ENCODE results near the gene CKMT2.
A peak's percentile ranks its signal among the peaks of the same experiment; 100 is the strongest.

CKMT2 gene

GRCh38 chr5:81297531-81297930 lies 64.4 kb downstream of the CKMT2 start:
- H3K9ac ChIP-seq (ENCODE audit: low read length): no peak overlapping the region
- no peaks in the 10 kb centered on the region for H3K9me3 ChIP-seq (ENCODE audit: control insufficient read depth, low read length)
- H3K4me3 ChIP-seq (ENCODE audit: low read length): no peak overlapping the region
- no peaks in the 10 kb centered on the region for H3K36me3 ChIP-seq (ENCODE audit: control insufficient read depth, insufficient read depth, low read length)
- H3K27me3 ChIP-seq (ENCODE audit: control insufficient read depth, insufficient read depth, low read length): no peaks in the 10 kb centered on the region
- peaks cover 22% of the 10 kb centered on the region for H3K4me1 ChIP-seq (ENCODE audit: control insufficient read depth, insufficient read depth, low read length)

GRCh38 chr5:81300921-81301270 lies 67.8 kb downstream of the CKMT2 start:
- no peaks in the 10 kb centered on the region for H3K27me3 ChIP-seq (ENCODE audit: control insufficient read depth, insufficient read depth, low read length)
- H3K9ac ChIP-seq (ENCODE audit: low read length): peak overlapping the region; percentile 94
- H3K9me3 ChIP-seq (ENCODE audit: control insufficient read depth, low read length): no peaks in the 10 kb centered on the region
- H3K36me3 ChIP-seq (ENCODE audit: control insufficient read depth, insufficient read depth, low read length): no peaks in the 10 kb centered on the region
- peak overlapping the region; percentile 94 for H3K4me3 ChIP-seq (ENCODE audit: low read length)
- peaks cover 24% of the 10 kb centered on the region for H3K4me1 ChIP-seq (ENCODE audit: control insufficient read depth, insufficient read depth, low read length)

GRCh38 chr5:81301271-81302015 lies 68.3 kb downstream of the CKMT2 start, which contains the start of gene ZCCHC9:
Gene ZCCHC9, plus strand, starts transcription at chr5:81301587. Its CDS starts 3,171 bp downstream, at chr5:81304758.
- peak within 1 kb of the TSS; percentile 94 for H3K9ac ChIP-seq (ENCODE audit: low read length)
- H3K4me3 ChIP-seq (ENCODE audit: low read length): peak within 1 kb of the TSS; percentile 94
- H3K9me3 ChIP-seq (ENCODE audit: control insufficient read depth, low read length): no peaks in the 10 kb centered on the region
- H3K27me3 ChIP-seq (ENCODE audit: control insufficient read depth, insufficient read depth, low read length): no peaks in the 10 kb centered on the region
- H3K36me3 ChIP-seq (ENCODE audit: control insufficient read depth, insufficient read depth, low read length): no peaks in the 10 kb centered on the region
- peaks cover 24% of the 10 kb centered on the region for H3K4me1 ChIP-seq (ENCODE audit: control insufficient read depth, insufficient read depth, low read length)

GRCh38 chr5:81302596-81302995 lies 69.5 kb downstream of the CKMT2 start:
- Histone ChIP-seq H3K27me3 (ENCODE audit: control insufficient read depth, insufficient read depth, low read length) (no peaks in the 10 kb centered on the region), H3K9me3 (ENCODE audit: control insufficient read depth, low read length) (no peaks in the 10 kb centered on the region), H3K9ac (ENCODE audit: low read length) (no peak overlapping the region), H3K4me3 (ENCODE audit: low read length) (peak overlapping the region; percentile 94), H3K36me3 (ENCODE audit: control insufficient read depth, insufficient read depth, low read length) (no peaks in the 10 kb centered on the region), H3K4me1 (ENCODE audit: control insufficient read depth, insufficient read depth, low read length) (peaks cover 24% of the 10 kb centered on the region)

- Histone ChIP-seq H3K9ac (ENCODE audit: low read length) (no peak overlapping the region), H3K27me3 (ENCODE audit: control insufficient read depth, insufficient read depth, low read length) (no peaks in the 10 kb centered on the region), H3K36me3 (ENCODE audit: control insufficient read depth, insufficient read depth, low read length) (no peaks in the 10 kb centered on the region), H3K4me1 (ENCODE audit: control insufficient read depth, insufficient read depth, low read length) (peaks cover 24% of the 10 kb centered on the region), H3K9me3 (ENCODE audit: control insufficient read depth, low read length) (no peaks in the 10 kb centered on the region), H3K4me3 (ENCODE audit: low read length) (no peak overlapping the region)
These were observed 70.4 kb downstream of the CKMT2 start for GRCh38 chr5:81303563-81303962.

- Histone ChIP-seq H3K9ac (ENCODE audit: low read length) (no peak overlapping the region), H3K9me3 (ENCODE audit: control insufficient read depth, low read length) (no peaks in the 10 kb centered on the region), H3K27me3 (ENCODE audit: control insufficient read depth, insufficient read depth, low read length) (no peaks in the 10 kb centered on the region), H3K36me3 (ENCODE audit: control insufficient read depth, insufficient read depth, low read length) (no peaks in the 10 kb centered on the region), H3K4me1 (ENCODE audit: control insufficient read depth, insufficient read depth, low read length) (peaks cover 10% of the 10 kb centered on the region), H3K4me3 (ENCODE audit: low read length) (no peak overlapping the region)
These were observed 72.7 kb downstream of the CKMT2 start for GRCh38 chr5:81305785-81306184.

- no peak overlapping the region for H3K9ac ChIP-seq (ENCODE audit: low read length)
- no peaks in the 10 kb centered on the region for H3K4me1 ChIP-seq (ENCODE audit: control insufficient read depth, insufficient read depth, low read length)
- no peaks in the 10 kb centered on the region for H3K27me3 ChIP-seq (ENCODE audit: control insufficient read depth, insufficient read depth, low read length)
- H3K9me3 ChIP-seq (ENCODE audit: control insufficient read depth, low read length): no peaks in the 10 kb centered on the region
- no peaks in the 10 kb centered on the region for H3K36me3 ChIP-seq (ENCODE audit: control insufficient read depth, insufficient read depth, low read length)
- no peak overlapping the region for H3K4me3 ChIP-seq (ENCODE audit: low read length)
These were observed 75.7 kb downstream of the CKMT2 start for GRCh38 chr5:81308836-81309235.

- Histone ChIP-seq H3K27me3 (ENCODE audit: control insufficient read depth, insufficient read depth, low read length) (no peaks in the 10 kb centered on the region), H3K9me3 (ENCODE audit: control insufficient read depth, low read length) (no peaks in the 10 kb centered on the region), H3K36me3 (ENCODE audit: control insufficient read depth, insufficient read depth, low read length) (no peaks in the 10 kb centered on the region), H3K4me1 (ENCODE audit: control insufficient read depth, insufficient read depth, low read length) (no peaks in the 10 kb centered on the region), H3K4me3 (ENCODE audit: low read length) (no peak overlapping the region), H3K9ac (ENCODE audit: low read length) (no peak overlapping the region)
These were observed 77.4 kb downstream of the CKMT2 start for GRCh38 chr5:81310402-81311063.

- Histone ChIP-seq H3K9ac (ENCODE audit: low read length) (no peak overlapping the region), H3K4me1 (ENCODE audit: control insufficient read depth, insufficient read depth, low read length) (no peaks in the 10 kb centered on the region), H3K36me3 (ENCODE audit: control insufficient read depth, insufficient read depth, low read length) (no peaks in the 10 kb centered on the region), H3K27me3 (ENCODE audit: control insufficient read depth, insufficient read depth, low read length) (no peaks in the 10 kb centered on the region), H3K4me3 (ENCODE audit: low read length) (no peak overlapping the region), H3K9me3 (ENCODE audit: control insufficient read depth, low read length) (no peaks in the 10 kb centered on the region)
These were observed 80.2 kb downstream of the CKMT2 start for GRCh38 chr5:81313278-81313677.

GRCh38 chr5:81313686-81314085 lies 80.6 kb downstream of the CKMT2 start:
- Histone ChIP-seq H3K9me3 (ENCODE audit: control insufficient read depth, low read length) (no peaks in the 10 kb centered on the region), H3K36me3 (ENCODE audit: control insufficient read depth, insufficient read depth, low read length) (no peaks in the 10 kb centered on the region), H3K9ac (ENCODE audit: low read length) (no peak overlapping the region), H3K4me1 (ENCODE audit: control insufficient read depth, insufficient read depth, low read length) (no peaks in the 10 kb centered on the region), H3K4me3 (ENCODE audit: low read length) (no peak overlapping the region), H3K27me3 (ENCODE audit: control insufficient read depth, insufficient read depth, low read length) (no peaks in the 10 kb centered on the region)

- H3K9ac ChIP-seq (ENCODE audit: low read length): no peak overlapping the region
- no peaks in the 10 kb centered on the region for H3K27me3 ChIP-seq (ENCODE audit: control insufficient read depth, insufficient read depth, low read length)
- no peaks in the 10 kb centered on the region for H3K9me3 ChIP-seq (ENCODE audit: control insufficient read depth, low read length)
- H3K4me3 ChIP-seq (ENCODE audit: low read length): no peak overlapping the region
- H3K4me1 ChIP-seq (ENCODE audit: control insufficient read depth, insufficient read depth, low read length): no peaks in the 10 kb centered on the region
- H3K36me3 ChIP-seq (ENCODE audit: control insufficient read depth, insufficient read depth, low read length): no peaks in the 10 kb centered on the region
These were observed 81.5 kb downstream of the CKMT2 start for GRCh38 chr5:81314581-81314980.

- Histone ChIP-seq H3K27me3 (ENCODE audit: control insufficient read depth, insufficient read depth, low read length) (no peaks in the 10 kb centered on the region), H3K4me1 (ENCODE audit: control insufficient read depth, insufficient read depth, low read length) (no peaks in the 10 kb centered on the region), H3K36me3 (ENCODE audit: control insufficient read depth, insufficient read depth, low read length) (no peaks in the 10 kb centered on the region), H3K4me3 (ENCODE audit: low read length) (no peak overlapping the region), H3K9me3 (ENCODE audit: control insufficient read depth, low read length) (no peaks in the 10 kb centered on the region), H3K9ac (ENCODE audit: low read length) (no peak overlapping the region)
These were observed 82.2 kb downstream of the CKMT2 start for GRCh38 chr5:81315336-81315735.
